CD4-positive, CD25-positive, alpha-beta regulatory T cell (primary cell): ENCODE data around the gene CCER1. TPM values are rescaled to one million over a fixed set of nuclear protein-coding genes. Genes with fewer than 3 reads are reported as not detected.

Experiments
- ATAC-seq, 2 donors: fragments of 150-1000 bp; cut with Tn5 transposase; one replicate each; pipeline ENCODE4 v1.10.0; 2021; ENCODE audit warnings: low read depth in 2 of 2, moderate number of reproducible peaks in 2 of 2, moderate library complexity in 1 of 2
- DNase-seq, 3 donors: peaks; one replicate each; pipeline versions ENCODE4 v3.0.0 to v3.0.0-alpha.2; 2012 to 2022; ENCODE audit warnings: mixed read lengths in 1 of 3
- H3K27ac ChIP-seq: one replicate; pipeline ENCODE4 v1.7.0; 2013; ENCODE audit warnings: mild to moderate bottlenecking, low read length; ENCODE audit not compliant: insufficient read depth, poor library complexity, severe bottlenecking
- H3K27me3 ChIP-seq: one replicate; pipeline ENCODE4 v1.7.0; 2013; ENCODE audit warnings: low read length; ENCODE audit not compliant: control insufficient read depth, insufficient read depth
- H3K36me3 ChIP-seq: one replicate; pipeline ENCODE4 v1.7.0; 2013; ENCODE audit warnings: mild to moderate bottlenecking, low read length, moderate library complexity; ENCODE audit not compliant: control insufficient read depth, insufficient read depth
- H3K4me1 ChIP-seq: 2 replicates; pipeline ENCODE4 v1.7.0; 2013; ENCODE audit warnings: mild to moderate bottlenecking, low read length; ENCODE audit not compliant: insufficient read depth, control insufficient read depth, poor library complexity, severe bottlenecking
- H3K4me3 ChIP-seq: one replicate; pipeline ENCODE4 v1.7.0; 2013; ENCODE audit warnings: low read depth, mild to moderate bottlenecking, low read length, moderate library complexity
- H3K9me3 ChIP-seq, 2 experiments: 1 replicate in 1 of 2; 2 replicates in 1 of 2; pipeline ENCODE4 v1.7.0; 2013; ENCODE audit warnings: low read length in 2 of 2, mild to moderate bottlenecking in 1 of 2, moderate library complexity in 1 of 2; ENCODE audit not compliant: control insufficient read depth in 2 of 2
- H3K27ac Mint-ChIP-seq, 3 donors: one replicate each; pipeline ENCODE4 v1.8.0; 2020 to 2022; ENCODE audit warnings: mild to moderate bottlenecking in 3 of 3, mixed read lengths in 3 of 3, moderate library complexity in 2 of 3
- H3K27me3 Mint-ChIP-seq: one replicate; pipeline ENCODE4 v1.8.0; 2022; ENCODE audit warnings: mild to moderate bottlenecking, mixed read lengths
- H3K36me3 Mint-ChIP-seq: one replicate; pipeline ENCODE4 v1.8.0; 2020; ENCODE audit warnings: mixed read lengths
- H3K4me1 Mint-ChIP-seq, 4 donors: one replicate each; pipeline ENCODE4 v1.8.0; 2020 to 2022; ENCODE audit warnings: mixed read lengths in 4 of 4, mild to moderate bottlenecking in 1 of 4
- H3K4me3 Mint-ChIP-seq, 4 donors: one replicate each; pipeline ENCODE4 v1.8.0; 2020 to 2022; ENCODE audit warnings: mild to moderate bottlenecking in 4 of 4, mixed read lengths in 4 of 4, moderate library complexity in 3 of 4
- H3K9me3 Mint-ChIP-seq, 7 donors: one replicate each; pipeline ENCODE4 v1.8.0; 2020 to 2022; ENCODE audit warnings: mixed read lengths in 7 of 7, mild to moderate bottlenecking in 3 of 7, moderate library complexity in 2 of 7
- polyA plus RNA-seq, 4 donors: library from polyadenylated mRNA; unstranded; fragments of 300-500 nt; fragmentation: Illumina TruSeq; gene quantifications; one replicate each; pipeline ENCODE4 v1.2.3, GENCODE V29; 2021
- total RNA-seq: library from RNA; stranded (reverse); gene quantifications from one replicate; pipeline ENCODE4 v1.2.3, GENCODE V29; 2022

The CCER1 gene
- total and polyA plus RNA-seq, 5 donors from 2014 or later = not detected

GRCh38 chr12:90917431-90917830 lies 37.5 kb downstream of the CCER1 start:
- no peak overlapping the region for H3K27ac Mint-ChIP-seq
- Histone ChIP-seq H3K4me3 (no peak overlapping the region), H3K36me3 (no peaks in the 10 kb centered on the region), H3K4me1 (no peaks in the 10 kb centered on the region), H3K27me3 (no peaks in the 10 kb centered on the region), H3K27ac (no peak overlapping the region), H3K9me3 (no peaks in the 10 kb centered on the region)
- no peaks in the 10 kb centered on the region for H3K36me3 Mint-ChIP-seq
- no peaks in the 10 kb centered on the region for H3K27me3 Mint-ChIP-seq
- ATAC-seq (no peak), DNase-seq (no peak)
- no peaks in the 10 kb centered on the region for H3K4me1 Mint-ChIP-seq
- no peak overlapping the region for H3K4me3 Mint-ChIP-seq
- H3K9me3 Mint-ChIP-seq = peaks cover 0 to 2% (median 0%) of the 10 kb centered on the region in 7 donors

GRCh38 chr12:90916516-90916915 lies 38.5 kb downstream of the CCER1 start:
- Mint-ChIP-seq H3K9me3 (peaks cover 0 to 4% (median 0%) of the 10 kb centered on the region in 7 donors), H3K27ac (no peak overlapping the region), H3K36me3 (no peaks in the 10 kb centered on the region), H3K27me3 (no peaks in the 10 kb centered on the region), H3K4me1 (no peaks in the 10 kb centered on the region), H3K4me3 (no peak overlapping the region)
- no peak overlapping the region for H3K4me3 ChIP-seq
- H3K27ac ChIP-seq = no peak overlapping the region
- H3K4me1 ChIP-seq = no peaks in the 10 kb centered on the region
- DNase-seq = no peak
- ATAC-seq = no peak
- H3K36me3 ChIP-seq = no peaks in the 10 kb centered on the region
- H3K9me3 ChIP-seq = no peaks in the 10 kb centered on the region
- no peaks in the 10 kb centered on the region for H3K27me3 ChIP-seq

- peaks cover 0 to 4% (median 0%) of the 10 kb centered on the region in 7 donors for H3K9me3 Mint-ChIP-seq
- Histone ChIP-seq H3K36me3 (no peaks in the 10 kb centered on the region), H3K27ac (no peak overlapping the region), H3K9me3 (no peaks in the 10 kb centered on the region), H3K4me3 (no peak overlapping the region), H3K27me3 (no peaks in the 10 kb centered on the region), H3K4me1 (no peaks in the 10 kb centered on the region)
- no peak overlapping the region for H3K27ac Mint-ChIP-seq
- DNase-seq (no peak), ATAC-seq (no peak)
- no peak overlapping the region for H3K4me3 Mint-ChIP-seq
- no peaks in the 10 kb centered on the region for H3K27me3 Mint-ChIP-seq
- no peaks in the 10 kb centered on the region for H3K4me1 Mint-ChIP-seq
- no peaks in the 10 kb centered on the region for H3K36me3 Mint-ChIP-seq
These were observed 39.6 kb downstream of the CCER1 start for GRCh38 chr12:90915353-90915752.

DNA sequence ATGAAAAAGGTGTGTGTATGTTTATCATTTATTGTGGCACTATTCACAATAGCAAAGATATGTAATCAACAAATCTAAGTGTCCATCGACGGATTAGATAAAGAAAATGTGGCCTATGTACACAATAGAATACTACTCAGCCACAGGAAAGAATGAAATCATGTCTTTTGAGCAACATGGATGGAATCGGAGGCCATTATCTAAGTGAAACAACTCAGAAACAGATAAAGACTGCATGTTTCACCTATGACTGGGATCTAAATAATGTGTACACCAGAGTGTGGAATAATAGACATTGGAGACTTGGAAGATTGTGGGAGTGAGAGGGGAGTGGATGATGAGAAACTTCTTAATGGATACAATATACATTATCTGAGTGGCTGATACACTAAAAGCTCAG lies 44.0 kb downstream of the CCER1 start:
- Histone ChIP-seq H3K27me3 (no peaks in the 10 kb centered on the region), H3K36me3 (no peaks in the 10 kb centered on the region), H3K4me3 (no peak overlapping the region), H3K9me3 (no peaks in the 10 kb centered on the region), H3K27ac (no peak overlapping the region), H3K4me1 (no peaks in the 10 kb centered on the region)
- H3K27me3 Mint-ChIP-seq = no peaks in the 10 kb centered on the region
- DNase-seq (no peak), ATAC-seq (no peak)
- peaks cover 0 to 3% (median 0%) of the 10 kb centered on the region in 7 donors for H3K9me3 Mint-ChIP-seq
- no peaks in the 10 kb centered on the region for H3K36me3 Mint-ChIP-seq
- no peak overlapping the region for H3K4me3 Mint-ChIP-seq
- H3K4me1 Mint-ChIP-seq = no peaks in the 10 kb centered on the region
- H3K27ac Mint-ChIP-seq = peak overlapping the region in 1 of 3 donors; percentile 6

- Mint-ChIP-seq H3K36me3 (no peaks in the 10 kb centered on the region), H3K4me3 (no peak overlapping the region), H3K27ac (no peak overlapping the region), H3K27me3 (no peaks in the 10 kb centered on the region), H3K4me1 (no peaks in the 10 kb centered on the region), H3K9me3 (peaks cover 0 to 3% (median 0%) of the 10 kb centered on the region in 7 donors)
- DNase-seq = no peak
- no peaks in the 10 kb centered on the region for H3K27me3 ChIP-seq
- H3K27ac ChIP-seq = no peak overlapping the region
- no peaks in the 10 kb centered on the region for H3K36me3 ChIP-seq
- no peaks in the 10 kb centered on the region for H3K9me3 ChIP-seq
- ATAC-seq = no peak
- no peaks in the 10 kb centered on the region for H3K4me1 ChIP-seq
- H3K4me3 ChIP-seq = no peak overlapping the region
These were observed 45.8 kb downstream of the CCER1 start for GRCh38 chr12:90909069-90909770.

DNA sequence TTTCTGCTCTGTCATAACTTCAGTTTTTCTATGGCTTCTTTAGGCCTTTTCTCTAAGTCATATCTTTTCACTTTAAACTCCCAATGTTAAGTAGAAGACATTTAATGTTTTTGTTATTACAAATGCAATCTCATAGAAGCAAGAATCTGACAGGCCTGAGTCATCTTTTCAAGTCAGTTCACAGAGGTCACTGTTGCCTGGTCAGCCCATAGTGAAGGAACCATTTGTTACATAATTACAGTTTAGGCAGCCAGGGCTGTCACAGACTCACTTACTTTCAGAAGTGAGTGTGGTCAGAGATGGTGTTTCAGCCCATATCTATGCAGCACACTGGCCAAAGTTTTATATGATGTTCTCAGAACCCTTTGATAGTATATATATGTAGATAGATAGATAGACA lies 46.5 kb downstream of the CCER1 start:
- Histone ChIP-seq H3K9me3 (no peaks in the 10 kb centered on the region), H3K27me3 (no peaks in the 10 kb centered on the region), H3K27ac (no peak overlapping the region), H3K4me1 (no peaks in the 10 kb centered on the region), H3K36me3 (no peaks in the 10 kb centered on the region), H3K4me3 (no peak overlapping the region)
- H3K4me3 Mint-ChIP-seq = no peak overlapping the region
- H3K36me3 Mint-ChIP-seq = no peaks in the 10 kb centered on the region
- H3K27me3 Mint-ChIP-seq = no peaks in the 10 kb centered on the region
- DNase-seq = no peak
- H3K27ac Mint-ChIP-seq = no peak overlapping the region
- peaks cover 0 to 3% (median 0%) of the 10 kb centered on the region in 7 donors for H3K9me3 Mint-ChIP-seq
- ATAC-seq = no peak
- H3K4me1 Mint-ChIP-seq = no peaks in the 10 kb centered on the region

GRCh38 chr12:90905691-90906370 lies 49.1 kb downstream of the CCER1 start:
- no peaks in the 10 kb centered on the region for H3K4me1 Mint-ChIP-seq
- ATAC-seq (no peak), DNase-seq (no peak)
- H3K9me3 ChIP-seq = no peaks in the 10 kb centered on the region
- H3K36me3 ChIP-seq = no peaks in the 10 kb centered on the region
- H3K27ac ChIP-seq = no peak overlapping the region
- H3K27me3 Mint-ChIP-seq = no peaks in the 10 kb centered on the region
- no peak overlapping the region for H3K27ac Mint-ChIP-seq
- H3K9me3 Mint-ChIP-seq = no peaks in the 10 kb centered on the region
- H3K4me3 Mint-ChIP-seq = no peak overlapping the region
- no peaks in the 10 kb centered on the region for H3K36me3 Mint-ChIP-seq
- H3K4me3 ChIP-seq = no peak overlapping the region
- H3K4me1 ChIP-seq = no peaks in the 10 kb centered on the region
- H3K27me3 ChIP-seq = no peaks in the 10 kb centered on the region

DNA sequence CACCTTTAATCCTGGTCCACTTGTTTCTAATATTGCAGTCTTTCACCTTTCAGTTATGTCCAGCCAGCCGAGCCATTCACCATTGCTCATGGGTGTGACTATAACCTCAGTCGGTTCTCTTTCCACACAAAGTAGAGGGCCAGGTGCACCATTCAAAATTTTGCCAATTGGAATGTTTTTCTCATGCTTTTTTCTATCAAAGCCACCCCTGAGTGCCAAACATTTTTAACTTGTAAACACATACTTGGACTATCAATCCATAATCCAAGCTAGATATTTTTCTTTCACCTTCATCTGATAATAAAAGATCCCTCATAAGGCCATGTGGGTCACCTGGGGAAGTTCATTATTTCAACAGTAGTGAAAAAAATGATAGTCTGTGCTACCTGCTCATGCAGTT lies 52.4 kb downstream of the CCER1 start:
- no peak overlapping the region for H3K27ac Mint-ChIP-seq
- Histone ChIP-seq H3K27ac (no peak overlapping the region), H3K36me3 (no peaks in the 10 kb centered on the region), H3K9me3 (no peaks in the 10 kb centered on the region), H3K27me3 (no peaks in the 10 kb centered on the region), H3K4me3 (no peak overlapping the region), H3K4me1 (no peaks in the 10 kb centered on the region)
- H3K36me3 Mint-ChIP-seq = no peaks in the 10 kb centered on the region
- H3K27me3 Mint-ChIP-seq = no peaks in the 10 kb centered on the region
- DNase-seq (no peak), ATAC-seq (no peak)
- no peaks in the 10 kb centered on the region for H3K9me3 Mint-ChIP-seq
- H3K4me1 Mint-ChIP-seq = no peaks in the 10 kb centered on the region
- H3K4me3 Mint-ChIP-seq = no peak overlapping the region
